ENCODE measurements around the gene LEUTX.

DNA sequence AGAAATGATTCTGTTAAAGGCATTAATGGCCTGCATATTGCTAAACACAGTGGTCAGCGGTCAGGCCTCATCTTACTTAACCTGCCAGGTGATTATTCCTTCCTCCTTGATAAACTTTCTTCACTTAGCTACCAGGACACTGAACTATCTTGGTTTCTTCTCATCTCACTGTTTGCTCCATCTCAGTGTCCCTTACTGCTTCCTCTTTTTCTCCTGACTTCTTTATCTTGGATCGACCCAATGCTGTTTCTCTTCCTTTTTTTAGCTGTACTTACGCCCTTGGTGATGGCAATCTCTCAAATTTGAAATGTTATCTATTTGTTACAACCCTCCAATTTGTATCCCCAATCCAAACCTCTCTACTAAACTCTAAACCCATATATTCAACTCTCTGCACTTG, 33.0 kb upstream of the LEUTX start:
- TF ChIP-seq, protein P1, sequence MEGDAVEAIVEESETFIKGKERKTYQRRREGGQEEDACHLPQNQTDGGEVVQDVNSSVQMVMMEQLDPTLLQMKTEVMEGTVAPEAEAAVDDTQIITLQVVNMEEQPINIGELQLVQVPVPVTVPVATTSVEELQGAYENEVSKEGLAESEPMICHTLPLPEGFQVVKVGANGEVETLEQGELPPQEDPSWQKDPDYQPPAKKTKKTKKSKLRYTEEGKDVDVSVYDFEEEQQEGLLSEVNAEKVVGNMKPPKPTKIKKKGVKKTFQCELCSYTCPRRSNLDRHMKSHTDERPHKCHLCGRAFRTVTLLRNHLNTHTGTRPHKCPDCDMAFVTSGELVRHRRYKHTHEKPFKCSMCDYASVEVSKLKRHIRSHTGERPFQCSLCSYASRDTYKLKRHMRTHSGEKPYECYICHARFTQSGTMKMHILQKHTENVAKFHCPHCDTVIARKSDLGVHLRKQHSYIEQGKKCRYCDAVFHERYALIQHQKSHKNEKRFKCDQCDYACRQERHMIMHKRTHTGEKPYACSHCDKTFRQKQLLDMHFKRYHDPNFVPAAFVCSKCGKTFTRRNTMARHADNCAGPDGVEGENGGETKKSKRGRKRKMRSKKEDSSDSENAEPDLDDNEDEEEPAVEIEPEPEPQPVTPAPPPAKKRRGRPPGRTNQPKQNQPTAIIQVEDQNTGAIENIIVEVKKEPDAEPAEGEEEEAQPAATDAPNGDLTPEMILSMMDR (IDR thresholded peaks at IDR 0.05), result no peak
- TF ChIP-seq POLR2A (IDR thresholded peaks at IDR 0.05), result no peak

Measured in right lobe of liver (tissue), 4 donors.